DMS114 treated with DMSO at 0.1 percent for 48 hours (cell line): Measurements from ENCODE around the gene PEPD.

Experiments used
- DNase-seq: peaks from one replicate; lab custom pipeline; 2025; ENCODE audit not compliant: unreplicated experiment; lab: John Stamatoyannopoulos, UW

The PEPD gene

DNA sequence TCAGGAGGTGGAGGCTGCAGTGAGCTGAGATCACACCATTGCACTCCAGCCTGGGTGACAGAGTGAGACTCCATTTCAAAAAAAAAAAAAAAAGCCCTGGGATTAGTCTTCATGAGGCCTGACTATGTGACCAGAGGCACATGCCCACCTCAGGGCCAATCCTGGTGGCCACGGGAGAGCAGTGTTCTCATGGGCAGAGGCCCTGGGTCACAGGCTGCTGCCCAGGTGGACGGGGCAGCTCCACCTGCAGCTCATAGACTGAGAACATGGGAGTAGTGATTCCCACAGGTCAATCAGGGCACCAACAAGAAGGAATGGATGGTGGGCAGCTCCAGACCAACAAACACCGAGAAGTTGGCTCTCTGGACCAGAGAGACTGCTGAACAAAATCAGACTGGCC is 26.1 kb upstream of the PEPD start:
- DNase-seq: no peak

DNA sequence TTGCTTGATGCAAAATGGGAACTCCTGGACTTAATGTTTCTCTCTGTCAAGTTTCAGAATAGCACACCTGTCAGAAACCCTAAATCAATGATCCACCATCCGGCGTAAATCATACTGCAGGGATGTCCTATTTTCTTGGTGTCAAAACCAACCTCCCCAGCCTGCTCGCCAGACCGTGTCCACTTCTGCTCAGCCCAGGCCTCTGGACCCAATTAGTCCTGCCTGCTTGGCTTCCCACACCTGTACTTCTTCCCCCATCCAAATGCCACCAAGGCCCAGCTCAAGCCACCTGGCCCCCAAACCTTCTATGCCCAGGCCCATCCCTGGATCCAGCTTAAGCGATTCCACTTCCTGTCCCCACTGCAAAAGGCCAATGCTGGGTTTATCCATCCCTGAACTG is 25.1 kb upstream of the PEPD start:
- DNase-seq: no peak

DNA sequence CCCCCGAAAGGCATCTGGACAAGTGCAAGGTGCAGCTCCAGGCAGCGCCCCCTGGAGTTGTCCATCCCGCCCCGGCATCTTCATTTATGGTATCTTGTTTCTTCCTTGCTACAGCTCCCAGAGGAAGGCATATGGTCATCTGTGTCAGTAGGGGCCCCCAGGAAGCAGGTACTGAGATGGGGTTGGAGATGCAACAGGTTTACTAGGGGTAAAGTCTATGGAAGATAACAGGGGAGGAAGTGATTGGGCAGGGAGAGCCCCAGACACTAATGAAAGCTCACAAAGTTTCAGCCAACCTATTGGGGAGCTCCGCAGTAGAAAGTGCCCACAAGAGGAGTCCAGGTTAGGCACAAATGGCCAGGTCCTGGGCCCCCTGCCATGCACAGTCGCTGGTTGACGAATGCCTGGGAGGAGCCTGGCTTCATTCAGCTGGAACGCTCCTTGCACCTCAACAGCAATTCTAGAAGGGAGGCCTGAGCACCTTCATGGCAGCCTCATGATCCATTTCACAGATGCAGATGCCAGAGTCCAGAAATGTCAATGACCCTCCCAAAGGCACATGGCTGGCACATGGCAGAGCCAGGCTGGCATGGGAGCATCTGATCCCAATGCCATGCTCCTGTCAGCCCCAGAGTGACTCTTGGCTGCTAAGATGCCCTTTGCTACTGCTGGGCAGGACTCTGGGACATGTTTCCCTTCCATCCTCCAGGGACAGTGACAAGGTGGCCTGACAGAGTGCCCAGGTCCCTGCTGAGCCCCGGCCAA is 23.8 kb upstream of the PEPD start:
- DNase-seq: no peak

DNA sequence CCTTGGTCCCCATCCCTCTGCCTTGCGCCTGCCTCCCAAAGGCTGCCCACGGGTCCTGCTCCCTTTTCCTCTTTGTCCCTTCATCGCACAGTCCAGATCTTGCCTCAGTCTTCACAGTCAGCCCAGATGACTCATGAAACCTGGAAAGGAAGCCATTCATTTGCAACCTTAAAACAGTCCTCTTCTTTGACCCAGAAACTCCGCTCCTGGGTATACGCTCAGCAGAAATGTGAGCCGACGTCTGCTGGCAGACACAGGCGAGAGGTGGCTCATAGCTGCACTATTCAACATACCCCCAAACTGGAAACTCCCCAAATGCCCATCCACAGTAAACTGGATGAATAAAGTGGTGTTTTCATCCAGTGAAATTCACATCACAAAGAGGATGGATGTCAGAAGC is 13.6 kb upstream of the PEPD start:
- no peak for DNase-seq

DNA sequence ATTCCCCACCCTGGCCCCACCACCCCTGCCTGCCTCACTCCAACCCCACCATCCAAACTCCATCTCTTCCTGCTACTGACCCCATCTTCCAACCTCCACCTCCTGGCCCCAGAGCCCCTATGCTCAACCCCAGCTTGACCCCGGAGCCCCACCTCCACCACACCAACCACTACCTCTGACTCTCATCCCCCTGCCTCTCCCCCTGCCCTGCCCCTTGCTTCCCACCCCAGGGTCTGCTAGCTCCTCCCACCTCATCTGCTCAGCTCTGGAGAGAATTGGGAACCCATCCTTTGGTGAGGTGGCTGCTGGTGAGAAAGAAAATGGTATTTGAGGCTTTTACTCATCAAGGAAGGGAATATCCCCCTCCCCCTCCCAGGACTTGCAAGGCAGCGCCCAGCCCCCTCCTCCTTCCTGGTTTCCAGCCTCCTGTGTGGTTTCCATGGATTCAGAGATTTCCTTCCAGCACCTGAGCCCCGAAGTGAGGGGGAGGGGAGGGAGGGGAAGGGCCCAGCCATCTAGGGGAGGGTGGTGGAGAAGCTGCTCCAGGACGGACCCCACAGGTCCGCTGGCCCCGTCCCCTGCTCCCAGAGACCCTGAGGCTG is 11.4 kb upstream of the PEPD start:
- no peak for DNase-seq

DNA sequence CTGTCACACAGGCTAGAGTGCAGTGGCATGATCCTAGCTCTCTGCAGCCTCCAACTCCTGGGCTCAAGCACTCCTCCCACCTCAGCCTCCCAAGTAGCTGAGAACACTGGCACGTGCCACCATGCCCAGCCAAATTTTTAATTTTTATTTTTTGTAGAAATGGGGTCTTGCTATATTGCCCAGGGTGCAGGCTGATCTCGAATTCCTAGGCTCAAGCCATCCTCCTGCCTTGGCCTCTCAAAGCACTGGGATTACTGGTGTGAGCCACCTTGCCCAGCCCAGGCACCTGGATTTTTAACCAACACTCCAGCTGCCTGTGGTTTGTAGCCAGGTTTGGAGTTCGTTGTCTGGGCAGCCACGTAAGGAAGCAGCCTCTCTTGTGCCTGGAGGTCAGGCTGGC is 9.3 kb upstream of the PEPD start:
- no peak for DNase-seq

DNA sequence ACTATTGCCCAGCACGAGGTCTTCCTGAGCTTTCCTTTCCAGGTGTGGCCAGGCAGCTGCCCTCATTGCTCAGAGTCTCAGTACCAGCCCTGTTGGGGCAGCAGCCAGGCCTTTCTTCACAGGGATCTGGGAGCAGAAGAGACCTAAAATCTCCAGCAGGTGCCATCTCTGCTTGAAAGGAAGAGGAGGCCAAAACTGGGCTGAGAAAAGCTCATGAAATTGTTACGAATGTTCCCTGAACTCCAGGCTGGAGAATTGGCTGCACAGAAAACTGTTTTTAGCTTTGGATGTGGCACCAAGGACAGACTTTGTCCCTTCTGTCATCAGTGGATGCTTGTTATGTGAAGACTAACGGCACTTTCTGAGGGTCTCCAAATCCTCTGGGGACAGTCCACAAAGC is 8.7 kb upstream of the PEPD start:
- no peak for DNase-seq

DNA sequence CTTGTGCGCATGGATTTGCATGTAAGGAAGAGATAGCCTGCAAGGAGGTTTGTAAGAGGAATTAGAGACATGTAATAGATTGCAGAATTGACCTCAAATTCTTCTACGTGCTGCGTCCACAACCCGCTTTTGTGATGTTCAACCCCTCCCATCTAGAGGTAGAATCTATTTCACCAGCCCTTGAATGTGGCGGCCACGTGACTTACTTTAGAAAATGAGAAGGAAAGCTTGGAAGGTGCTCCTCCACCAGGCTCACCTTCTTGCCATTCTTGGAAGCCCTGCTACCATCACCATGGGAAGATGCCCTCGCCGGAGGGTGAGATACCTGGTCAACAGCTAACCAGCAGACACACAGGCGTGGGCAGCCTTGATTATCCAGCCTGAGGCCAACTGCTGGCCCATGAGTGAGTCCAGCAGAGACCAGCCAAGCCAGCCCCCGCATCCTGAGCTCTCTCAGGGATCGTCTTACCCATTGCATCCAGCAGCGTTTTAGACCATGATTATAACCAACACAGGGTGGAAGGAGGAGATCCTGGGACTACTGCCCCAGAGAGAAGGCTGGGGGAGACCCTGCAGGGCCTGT is 7.6 kb upstream of the PEPD start:
- DNase-seq: no peak

DNA sequence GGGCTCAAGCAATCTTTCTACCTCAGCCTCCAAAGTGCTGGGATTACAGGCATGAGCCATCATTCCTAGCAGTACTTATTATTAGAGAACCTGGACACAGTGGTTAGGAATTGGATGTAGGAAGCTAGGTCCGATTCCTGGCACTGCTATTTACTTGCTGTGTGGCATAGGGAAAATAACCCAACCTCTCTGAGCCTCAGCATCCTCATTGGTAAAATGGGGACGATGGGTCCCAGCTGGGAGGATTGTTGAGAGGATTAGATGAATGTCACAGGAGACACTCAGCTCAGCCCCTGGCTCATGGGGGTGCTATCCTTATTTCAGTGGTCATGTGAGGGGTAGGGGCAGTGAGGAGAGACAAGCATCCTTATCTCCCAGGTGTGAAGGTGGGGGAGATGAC is 6.8 kb upstream of the PEPD start:
- DNase-seq: no peak

DNA sequence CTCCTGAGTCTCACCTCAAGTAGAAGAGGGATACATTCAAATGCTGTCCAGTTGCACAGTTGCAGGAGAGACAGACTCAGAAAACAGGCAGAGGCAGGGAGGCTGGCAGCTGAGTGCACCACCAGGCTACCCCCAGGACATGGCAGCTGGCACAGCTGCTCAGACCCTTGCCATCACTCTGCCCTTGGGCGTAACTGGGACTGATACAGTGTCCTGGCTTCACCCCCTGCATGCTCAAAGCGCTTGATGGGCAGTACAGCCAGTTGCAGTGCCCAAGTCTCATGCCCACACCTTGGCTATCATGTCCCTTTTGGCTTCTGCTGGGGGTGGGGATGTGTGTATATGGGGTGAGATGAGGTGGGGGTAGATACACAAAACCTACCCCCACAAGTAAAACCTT is 5.5 kb upstream of the PEPD start:
- DNase-seq: no peak

DNA sequence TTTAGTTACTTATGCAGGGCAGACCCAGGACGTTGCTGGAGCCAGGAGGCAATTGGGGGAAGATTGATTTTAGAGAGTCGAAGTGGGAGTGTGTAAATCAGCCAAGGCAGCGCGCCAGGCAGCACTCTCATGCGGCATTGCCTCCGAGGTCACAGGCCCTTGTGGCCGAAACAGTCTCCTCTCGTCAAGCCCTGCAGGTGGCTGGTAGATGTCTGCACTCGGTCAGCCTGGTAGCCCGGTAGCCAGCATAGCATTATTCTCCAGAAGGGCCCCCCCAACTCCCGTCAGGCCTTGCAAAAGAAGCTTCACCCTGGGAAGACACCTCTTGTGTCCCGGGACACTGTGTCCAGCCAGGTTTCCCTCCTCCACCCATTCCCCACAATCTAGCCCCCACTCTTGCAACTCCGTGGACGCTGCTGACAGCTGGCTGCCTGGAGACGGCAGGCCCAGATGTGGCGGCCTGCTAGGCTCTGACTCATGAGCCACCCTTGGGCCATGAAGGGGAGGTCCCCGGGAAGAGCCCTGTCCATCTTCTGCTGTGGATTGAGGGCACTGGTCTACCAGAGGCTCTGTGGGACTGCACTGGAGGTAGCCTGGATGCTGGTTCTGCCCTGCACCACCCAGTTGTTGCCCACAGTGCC is 2.6 kb upstream of the PEPD start:
- DNase-seq: no peak

DNA sequence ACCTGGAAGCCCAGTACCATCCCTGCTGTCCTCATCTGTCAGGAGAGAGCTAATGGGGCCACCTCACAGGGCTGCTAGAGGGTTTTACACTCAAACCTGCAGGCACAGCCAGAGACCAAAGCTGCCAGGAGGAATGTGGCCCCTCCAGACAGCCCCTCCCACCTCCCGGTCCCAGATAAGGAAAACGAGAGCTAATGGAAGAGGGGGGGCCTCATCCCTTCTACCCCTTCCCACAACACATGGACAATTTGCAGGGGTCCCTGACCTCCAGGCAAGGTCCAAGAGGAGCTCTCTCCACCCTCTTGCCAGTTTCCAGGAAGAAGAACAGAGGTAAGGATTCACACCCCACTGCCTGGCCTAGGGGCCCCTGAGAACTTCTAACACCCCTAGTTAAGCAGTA is 1.6 kb upstream of the PEPD start:
- DNase-seq: no peak

DNA sequence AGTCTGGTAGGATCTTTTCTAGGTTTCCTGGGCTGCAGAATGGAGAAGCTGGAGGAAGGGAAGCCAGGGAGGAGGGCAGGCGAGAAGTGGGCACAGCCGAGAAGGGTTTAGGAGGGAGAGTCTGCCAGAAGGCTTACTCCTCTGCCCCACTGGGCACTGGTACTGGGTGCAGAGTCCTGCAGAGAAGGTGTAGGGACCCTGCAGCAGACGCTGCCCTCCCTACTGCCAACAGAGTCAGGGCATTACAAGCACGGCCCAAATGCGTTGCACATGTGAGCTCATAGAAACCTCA is 726 bp upstream of the PEPD start:
- no peak for DNase-seq

DNA sequence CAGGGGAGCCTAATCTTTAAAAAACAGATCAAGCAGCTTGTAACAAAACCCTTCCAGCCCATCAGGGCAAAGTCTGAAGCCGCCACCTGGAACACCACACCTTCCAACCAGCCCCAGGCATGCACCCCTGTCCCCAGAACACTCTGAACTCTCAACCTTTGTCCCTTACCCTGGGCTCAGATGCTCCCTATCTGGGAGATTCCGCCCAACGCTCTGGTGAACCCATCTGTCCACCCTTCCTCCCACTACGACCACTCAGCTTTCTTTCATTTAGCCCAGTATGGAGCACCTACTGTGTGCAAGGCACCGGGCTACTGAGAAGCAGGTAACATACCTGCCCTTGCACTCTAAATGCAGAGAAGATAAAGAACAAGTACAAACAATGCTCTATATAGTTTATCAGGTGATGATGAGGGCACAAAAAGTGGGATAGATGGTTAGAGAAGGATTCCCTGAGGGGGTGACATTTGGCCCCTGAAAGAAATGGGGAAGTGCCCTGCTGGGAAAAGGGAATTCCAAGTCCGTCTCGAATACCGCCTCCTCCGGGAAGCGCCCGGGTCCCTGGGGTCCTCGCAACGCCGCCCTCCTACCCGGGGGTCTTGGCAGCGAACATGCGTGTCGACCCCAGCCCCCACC is 629 bp downstream of the PEPD start:
- no peak for DNase-seq

DNA sequence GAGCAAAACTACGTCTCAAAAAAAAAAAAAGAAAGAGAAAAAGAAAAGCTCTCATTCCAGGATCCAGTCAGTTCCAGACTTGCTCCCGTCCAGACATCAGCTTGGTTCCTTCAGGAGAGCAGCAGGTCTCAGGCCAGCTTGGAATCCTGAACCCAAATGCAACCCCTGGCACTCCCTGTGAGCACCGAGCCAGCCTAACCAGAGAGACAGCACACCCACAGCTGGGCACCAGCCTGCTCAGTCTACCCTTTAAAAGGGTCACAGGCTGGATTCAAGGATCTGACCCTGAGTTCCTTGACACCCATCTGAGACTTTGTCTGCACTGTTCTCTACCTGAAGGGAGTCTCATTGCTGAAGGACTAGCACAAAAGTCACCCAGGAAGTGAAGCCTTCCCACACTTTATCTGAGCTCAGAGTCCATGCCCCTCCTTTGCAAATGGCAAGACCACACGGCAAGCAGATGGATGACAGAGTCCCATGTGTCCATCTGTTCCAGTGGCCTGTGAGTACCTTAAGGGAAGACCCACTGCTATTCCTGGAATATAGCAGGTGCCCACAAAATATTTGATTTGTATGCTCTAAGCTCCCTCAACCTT is 1.4 kb downstream of the PEPD start:
- no peak for DNase-seq

DNA sequence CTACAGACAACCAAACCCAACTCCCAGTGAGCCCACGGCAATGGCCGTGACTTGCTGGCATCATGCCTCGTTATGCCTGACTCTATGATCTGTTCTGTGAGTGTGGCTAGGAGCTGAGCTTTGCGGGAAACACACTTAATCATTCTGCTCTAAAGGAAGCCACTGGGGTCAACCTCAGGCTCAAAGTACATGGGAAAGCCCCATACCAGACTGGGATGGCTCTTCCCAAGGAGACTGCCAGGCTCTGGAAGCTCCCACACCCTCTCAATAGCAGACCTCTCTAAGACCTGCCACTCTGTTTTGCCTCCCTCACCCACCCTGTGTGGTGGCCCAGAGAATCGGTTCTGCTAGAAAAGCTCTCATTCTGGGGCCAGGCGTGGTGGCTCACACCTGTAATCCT is 2.2 kb downstream of the PEPD start:
- no peak for DNase-seq

DNA sequence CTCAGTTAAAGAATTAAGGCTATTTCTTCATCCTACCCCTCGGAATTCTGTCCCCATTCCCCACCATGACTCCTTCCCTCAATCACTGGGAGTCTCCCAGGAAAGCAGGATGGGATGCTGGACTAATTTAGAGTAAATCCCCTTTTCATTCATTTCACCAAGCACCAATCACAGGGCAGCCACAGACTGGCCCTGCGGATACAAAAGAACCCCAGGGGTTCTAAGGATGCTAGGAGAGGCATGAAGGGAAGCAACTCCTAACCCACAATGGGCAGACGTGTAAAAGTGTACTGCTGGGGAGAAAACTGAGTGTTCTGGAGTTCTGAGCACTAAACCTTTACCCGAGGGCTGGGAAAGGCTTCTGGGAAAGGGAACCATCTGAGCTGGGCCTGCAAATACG is 3.0 kb downstream of the PEPD start:
- no peak for DNase-seq

DNA sequence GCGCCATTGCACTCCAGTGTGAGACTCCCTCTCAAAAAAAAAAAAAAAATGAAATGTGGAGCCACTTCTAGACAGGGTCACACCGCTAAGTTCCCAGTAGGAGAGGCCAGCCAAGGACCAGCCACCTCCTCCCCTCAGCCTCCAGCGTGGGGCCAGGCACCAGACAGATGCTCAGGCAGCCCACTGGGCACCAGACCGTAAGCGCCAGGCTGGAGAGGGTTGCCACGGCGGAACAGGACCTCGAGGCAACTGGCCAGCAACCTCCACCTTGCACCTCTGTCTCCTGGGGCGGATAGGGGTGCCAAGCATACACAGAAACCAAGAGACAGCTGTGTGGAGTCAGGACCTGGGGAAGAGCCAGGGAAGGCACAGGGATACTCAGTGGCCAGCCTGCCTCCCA is 3.7 kb downstream of the PEPD start:
- DNase-seq: no peak

DNA sequence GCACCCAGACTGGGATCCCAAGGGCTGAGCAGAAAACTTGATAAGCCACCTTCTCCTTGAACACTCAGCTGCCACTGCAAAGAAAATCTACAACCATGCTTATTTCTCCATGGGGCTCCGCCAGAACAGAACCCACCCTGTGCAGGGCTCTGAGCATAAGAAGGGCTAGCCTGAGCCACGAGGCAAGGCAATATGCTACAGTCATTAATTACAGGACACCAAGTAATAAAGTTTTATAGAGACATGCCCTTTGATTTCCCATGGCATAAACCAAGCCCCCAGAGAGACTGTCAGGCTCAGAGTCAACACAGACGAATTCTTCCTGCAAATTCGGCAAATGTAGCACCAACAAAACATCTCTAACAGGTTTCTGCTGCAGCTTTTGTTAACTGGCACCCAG is 5.7 kb downstream of the PEPD start:
- no peak for DNase-seq

DNA sequence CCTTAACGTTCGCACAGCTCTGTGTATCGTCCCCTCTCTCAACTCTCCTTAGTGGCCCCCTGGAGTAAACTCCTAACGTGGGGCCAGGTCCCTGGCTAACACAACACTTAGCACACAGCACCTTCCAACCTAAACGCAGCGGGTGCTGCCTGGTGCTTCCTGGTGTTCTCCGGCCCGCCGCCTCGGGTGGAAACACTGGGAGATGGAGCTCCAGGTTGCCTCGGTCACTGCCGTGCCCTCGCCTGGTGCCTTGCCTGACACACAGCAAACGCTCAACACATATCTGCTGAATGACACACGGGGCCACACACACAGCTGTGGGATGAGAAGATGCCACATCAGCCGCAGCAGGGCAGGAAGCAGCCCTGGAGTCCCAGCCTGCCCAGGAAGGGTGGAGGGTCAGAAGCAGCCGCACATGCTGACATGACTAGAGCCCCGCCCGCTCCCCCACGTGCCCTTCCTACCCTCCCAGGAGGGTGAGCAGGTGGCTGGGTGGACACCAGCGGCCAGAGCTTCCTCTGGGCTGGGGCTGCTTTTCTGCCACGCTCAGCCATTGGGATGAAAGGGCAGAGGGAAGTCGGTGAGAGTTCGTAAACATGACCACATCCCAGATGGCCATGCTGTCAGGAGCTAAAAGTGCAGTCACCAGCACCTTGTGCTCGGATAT is 6.6 kb downstream of the PEPD start:
- DNase-seq: no peak

DNA sequence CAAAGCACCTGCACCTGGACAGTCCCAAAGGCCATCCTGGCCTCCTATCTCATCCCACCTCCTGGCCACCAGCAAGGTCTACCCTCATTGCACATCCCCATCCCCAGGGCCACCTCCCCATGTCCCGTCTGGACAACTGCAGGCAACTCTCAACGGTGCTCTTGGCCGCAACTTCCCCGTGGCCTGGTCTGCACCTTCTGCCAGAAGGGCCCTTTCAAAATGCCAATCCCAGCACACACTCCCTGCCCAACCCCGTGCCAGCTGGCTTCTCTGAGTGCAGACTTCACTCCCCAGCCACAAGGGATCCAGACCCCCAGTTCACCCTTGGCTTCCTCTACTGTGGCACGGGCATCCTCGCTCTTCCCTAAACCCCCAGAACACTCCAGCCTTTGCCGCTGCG is 8.2 kb downstream of the PEPD start:
- DNase-seq: no peak
